ENCODE results near the gene SLC40A1.

SLC40A1 gene

DNA sequence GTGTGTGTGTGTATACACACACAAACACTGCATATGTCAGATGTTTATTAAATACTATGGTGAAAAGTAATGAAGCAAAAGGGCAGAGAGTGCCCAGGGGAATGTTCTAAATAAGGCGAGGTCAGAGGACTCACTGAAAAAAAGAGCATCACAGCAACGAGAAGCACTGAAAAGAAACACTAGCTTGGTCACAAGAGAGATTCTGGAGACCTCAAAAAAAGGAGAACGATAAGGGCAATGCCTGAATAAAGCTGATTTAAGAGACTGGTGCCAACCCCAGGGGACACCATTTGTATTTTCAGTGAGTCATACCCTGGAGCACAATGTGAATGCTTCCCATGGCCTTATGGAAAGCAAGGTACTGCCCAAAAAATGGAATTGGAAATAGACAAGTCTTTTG, 14.5 kb downstream of the SLC40A1 start:
- no peak overlapping the region for H3K4me3 ChIP-seq (ENCODE audit: low read length)
- TF ChIP-seq ZNF274 (IDR thresholded peaks at IDR 0.05; ENCODE audit: low read depth, low read length), result no peak

DNA sequence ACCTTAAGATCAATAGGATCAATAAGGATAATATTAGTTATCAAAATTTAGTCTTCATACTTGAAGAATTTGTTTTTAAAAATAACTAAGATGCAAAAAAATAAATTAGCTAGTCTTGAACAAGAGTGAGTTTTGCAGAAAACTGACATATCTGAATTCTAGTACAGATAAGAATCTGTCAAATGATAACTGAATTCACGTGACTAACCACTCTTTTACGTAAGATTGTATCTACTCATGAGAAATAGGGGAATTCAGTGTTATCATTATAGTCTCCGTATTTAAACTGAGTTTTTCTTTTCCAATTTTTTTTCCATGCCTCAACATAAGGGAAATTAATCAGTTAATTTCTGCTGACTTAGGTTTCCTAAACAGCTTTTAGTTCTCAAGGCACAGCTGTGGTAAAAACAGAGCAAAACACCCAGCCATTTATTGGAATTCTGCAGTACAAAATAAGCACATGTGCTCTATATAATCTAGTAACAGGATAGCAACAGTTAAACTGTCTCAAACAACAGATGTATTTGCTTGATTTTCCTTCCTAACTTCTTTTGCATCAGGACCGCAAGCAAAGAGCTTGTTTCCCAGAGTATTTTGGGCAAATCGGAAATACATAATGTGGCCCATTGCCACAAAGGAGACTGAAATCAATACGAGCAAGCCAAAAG, 19.1 kb downstream of the SLC40A1 start:
- no peak for TF ChIP-seq ZNF274 (IDR thresholded peaks at IDR 0.05; ENCODE audit: low read depth, low read length)
- no peak overlapping the region for H3K4me3 ChIP-seq (ENCODE audit: low read length)

DNA sequence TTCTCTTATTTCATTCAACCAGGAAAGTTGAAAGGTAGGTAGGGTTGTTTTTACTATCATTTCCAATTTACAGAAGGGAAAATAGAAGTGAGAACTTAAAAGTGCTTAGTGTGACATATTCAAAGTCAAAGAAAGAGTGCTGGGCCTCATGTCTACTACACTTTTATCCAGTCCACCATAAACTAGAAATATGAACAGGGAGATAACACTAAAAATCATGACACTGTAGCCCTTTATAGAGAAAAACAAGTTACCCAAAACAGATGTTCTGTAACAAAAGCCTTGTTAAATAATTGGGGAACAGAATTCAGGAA, 20.4 kb downstream of the SLC40A1 start:
- TF ChIP-seq ZNF274 (IDR thresholded peaks at IDR 0.05; ENCODE audit: low read depth, low read length), result no peak
- no peak overlapping the region for H3K4me3 ChIP-seq (ENCODE audit: low read length)

DNA sequence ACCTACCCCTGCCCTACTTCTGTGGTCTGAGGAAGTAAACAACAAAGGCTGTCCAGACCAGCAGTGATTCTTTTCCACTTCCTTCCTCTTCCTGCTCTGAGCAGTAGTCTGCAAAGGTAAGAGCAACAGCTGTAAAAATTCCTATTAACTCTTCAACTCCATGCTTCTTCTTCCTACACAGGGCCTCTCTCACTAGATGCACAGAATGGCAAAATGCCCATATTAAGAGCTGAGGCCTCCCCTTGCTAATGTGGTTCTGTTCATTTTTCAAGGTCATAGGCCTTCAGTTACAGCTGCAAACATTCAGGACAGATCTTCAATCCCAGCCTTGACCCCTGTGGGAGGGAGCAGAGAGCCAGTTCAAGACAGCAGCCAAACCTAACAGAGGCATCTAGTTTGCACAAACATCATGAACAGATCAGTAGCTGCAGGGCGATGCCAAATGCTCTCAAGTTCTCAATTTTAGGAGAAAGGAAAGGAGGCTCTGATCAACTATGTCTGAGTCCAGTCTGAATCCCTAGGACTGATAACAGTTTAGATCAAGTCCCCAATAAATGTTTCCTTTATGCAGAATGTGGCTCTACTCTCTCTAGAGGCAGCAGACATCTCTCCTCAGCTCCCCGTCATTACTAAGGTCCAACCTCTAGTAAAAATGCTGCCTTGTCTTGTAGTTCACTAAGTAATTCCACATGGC, 20.9 kb downstream of the SLC40A1 start:
- no peak for TF ChIP-seq ZNF274 (IDR thresholded peaks at IDR 0.05; ENCODE audit: low read depth, low read length)
- no peak overlapping the region for H3K4me3 ChIP-seq (ENCODE audit: low read length)

DNA sequence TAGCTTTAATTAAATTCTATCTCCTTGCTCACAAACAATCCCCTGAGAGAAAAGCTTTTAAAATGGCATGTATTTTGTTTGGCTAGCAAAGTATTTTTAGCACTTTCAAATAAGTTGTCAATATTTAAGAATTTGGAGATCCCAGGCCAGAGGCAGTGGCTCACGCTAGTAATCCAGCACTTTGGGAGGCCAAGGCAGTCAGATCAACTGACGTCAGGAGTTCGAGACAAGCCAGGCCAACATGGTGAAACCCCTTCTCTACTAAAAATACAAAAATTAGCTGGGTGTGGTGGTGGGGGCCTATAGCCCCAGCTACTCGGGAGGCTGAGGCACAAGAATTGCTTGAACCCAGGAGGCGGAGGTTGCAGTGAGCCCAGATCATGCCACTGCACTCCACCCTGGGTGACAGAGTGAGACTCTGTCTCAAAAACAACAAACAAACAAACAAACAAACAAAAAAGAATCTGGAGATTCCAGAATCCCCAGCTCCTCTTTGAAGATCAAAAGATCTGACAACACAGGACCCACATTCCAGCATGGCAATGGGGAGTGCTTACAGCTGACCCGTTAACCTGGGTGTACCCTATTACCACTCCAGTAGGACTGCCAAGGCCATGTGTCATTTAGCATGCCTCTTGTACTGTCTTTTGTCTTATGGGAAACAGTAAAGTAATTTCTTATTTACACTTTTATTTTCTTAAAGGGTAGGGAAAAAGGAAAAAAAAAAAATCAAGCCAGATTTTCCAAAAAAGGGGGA, 21.9 kb downstream of the SLC40A1 start:
- TF ChIP-seq ZNF274 (IDR thresholded peaks at IDR 0.05; ENCODE audit: low read depth, low read length), result no peak
- no peak overlapping the region for H3K4me3 ChIP-seq (ENCODE audit: low read length)

DNA sequence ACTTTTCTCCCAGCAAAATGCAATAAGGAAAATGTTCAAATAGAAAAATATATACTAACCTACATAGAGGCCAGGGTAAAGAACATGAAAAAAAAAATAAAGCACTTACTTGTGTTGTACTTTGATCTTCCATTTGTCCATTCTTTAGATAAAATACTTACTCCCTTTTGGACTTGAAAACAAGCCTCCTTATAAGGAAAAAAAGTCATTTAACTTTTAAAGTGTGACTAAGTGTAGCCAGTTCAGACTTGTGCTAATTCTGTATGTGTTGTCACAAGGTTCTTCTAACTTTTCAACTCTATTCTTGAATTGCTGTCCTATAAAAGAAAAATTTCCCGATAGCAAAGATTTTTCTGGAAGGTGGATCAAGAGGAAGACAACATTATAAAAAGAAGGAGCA, 23.2 kb downstream of the SLC40A1 start:
- no peak for TF ChIP-seq ZNF274 (IDR thresholded peaks at IDR 0.05; ENCODE audit: low read depth, low read length)
- no peak overlapping the region for H3K4me3 ChIP-seq (ENCODE audit: low read length)

DNA sequence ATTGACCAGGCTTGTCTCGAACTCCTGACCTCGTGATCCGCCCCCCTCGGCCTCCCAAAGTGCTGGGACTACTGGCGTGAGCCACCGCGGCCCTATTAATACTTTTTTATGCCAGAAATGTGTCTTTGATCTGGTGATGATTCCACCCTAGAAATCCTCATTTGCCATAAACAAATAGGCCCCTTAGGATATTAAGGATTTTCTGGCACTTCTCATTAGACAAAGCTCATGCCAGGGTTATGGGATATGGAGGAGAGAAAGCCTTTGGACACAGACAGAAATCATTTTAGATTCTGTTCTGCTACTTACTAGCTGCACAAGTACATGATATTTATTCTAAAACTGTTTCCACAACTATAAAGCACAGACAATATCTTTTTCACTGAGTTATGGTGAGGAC, 24.1 kb downstream of the SLC40A1 start:
- no peak overlapping the region for H3K4me3 ChIP-seq (ENCODE audit: low read length)
- TF ChIP-seq ZNF274 (IDR thresholded peaks at IDR 0.05; ENCODE audit: low read depth, low read length), result no peak

DNA sequence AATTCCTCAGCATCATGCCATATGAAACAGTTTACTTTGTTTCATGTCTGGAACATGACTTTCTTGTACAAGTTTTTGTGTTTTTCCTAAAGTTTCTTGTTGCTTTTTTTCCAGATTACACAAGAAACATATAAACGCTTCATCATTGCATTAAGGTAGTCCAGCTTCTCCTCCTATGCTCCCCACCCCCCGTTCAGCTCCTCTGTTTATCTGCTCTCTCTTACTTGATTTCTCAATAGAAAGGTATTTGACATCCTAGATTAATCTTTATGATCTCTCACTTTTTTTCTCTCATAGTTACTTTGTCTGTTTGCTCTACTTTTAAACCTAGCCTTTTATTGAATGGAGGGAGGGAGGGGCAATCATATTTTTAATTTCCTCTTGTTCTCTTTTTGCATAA, 25.4 kb downstream of the SLC40A1 start:
- no peak overlapping the region for H3K4me3 ChIP-seq (ENCODE audit: low read length)
- no peak for TF ChIP-seq ZNF274 (IDR thresholded peaks at IDR 0.05; ENCODE audit: low read depth, low read length)

DNA sequence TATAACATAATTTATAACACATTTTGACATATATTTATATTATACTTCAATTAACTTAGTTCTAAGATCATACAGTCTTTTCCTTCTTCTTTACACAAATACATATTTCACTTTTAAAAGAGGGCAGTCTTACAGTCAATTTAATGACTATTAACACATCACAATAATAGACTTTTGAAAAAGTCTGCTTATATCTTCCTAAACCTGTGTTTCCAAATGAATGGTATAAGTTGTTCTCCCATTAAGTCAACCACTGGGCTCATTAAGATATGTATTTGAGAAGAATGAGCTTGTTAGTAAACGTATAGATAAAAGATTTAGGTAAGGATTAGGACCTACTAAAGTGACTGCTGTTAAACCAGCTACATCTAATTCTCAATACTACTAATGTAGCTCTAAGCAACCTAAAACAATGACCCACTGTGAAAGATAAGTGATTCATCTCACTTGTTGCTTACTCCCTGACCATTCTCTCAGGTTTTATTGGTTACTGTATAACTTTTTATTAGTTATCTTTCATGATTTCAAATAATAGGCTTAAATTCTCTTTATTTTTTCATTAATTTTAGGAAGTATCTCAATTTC, 27.0 kb downstream of the SLC40A1 start:
- H3K4me3 ChIP-seq (ENCODE audit: low read length), result no peak overlapping the region
- no peak for TF ChIP-seq ZNF274 (IDR thresholded peaks at IDR 0.05; ENCODE audit: low read depth, low read length)

DNA sequence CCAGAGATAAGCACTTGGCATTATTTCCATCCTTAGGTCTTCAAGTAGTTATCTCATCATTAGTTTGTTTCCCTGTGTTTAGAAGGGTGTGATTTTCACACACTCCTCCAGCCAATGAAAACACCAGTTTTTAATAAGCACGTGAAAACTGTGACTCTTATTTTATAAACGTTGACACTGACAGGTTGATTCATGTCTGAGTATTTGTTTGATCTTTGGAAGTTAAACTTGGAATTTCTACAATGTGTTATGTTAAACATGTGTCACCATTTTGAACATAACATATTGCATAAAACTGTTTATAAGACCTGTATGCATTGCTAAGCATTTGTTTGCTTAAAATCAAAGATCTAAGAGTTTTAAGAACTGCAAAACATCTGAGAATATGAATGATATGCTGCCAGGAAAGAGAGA, 27.6 kb downstream of the SLC40A1 start:
- H3K4me3 ChIP-seq (ENCODE audit: low read length), result no peak overlapping the region
- no peak for TF ChIP-seq ZNF274 (IDR thresholded peaks at IDR 0.05; ENCODE audit: low read depth, low read length)

DNA sequence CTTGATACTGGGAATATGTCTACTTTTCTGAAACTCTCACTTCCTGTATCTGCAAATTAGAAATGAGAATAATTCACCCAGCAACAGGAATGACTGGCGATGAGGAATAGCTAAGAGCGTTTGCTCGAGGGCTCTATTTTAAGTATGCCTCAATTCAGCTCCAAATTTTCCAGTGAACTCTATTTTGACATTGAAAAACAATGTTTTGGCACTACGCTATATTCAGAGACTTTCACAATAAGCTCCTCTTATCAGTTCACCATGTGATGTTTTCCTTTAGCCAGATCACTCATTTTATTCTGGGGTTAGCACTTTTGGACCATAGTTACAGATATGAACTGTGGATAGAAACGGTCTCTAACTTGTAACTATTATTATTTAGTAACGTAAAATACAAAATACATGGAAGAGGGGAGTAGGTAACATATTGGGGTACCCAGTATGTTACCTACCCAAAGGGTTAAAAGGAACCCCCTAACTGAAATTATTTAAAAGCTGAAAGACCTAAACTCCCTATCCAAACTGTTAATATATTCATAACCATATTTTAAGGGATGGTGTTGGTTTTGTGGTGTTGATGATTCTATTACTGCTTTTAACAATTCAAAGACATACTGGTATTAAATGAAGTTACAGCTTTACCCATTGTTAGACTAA, 28.1 kb downstream of the SLC40A1 start:
- H3K4me3 ChIP-seq (ENCODE audit: low read length), result no peak overlapping the region
- TF ChIP-seq ZNF274 (IDR thresholded peaks at IDR 0.05; ENCODE audit: low read depth, low read length), result no peak

DNA sequence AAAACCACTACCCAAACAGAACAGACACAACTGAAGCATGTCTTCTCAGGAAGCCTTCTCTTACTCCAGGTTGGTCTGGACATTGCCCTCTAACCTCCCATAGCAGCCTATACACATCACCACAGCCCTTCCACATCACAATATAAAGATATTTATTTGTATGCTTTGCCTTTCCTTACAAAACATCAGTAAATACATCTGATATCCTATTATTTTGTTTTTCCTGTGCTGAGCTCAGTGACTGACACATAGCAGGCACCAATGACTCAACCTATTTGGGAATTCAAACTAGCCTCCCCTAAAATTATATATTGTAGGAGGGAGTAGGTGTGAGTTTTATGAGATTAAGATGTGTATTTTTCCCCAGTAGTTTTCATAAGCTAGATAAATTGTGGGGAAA, 28.8 kb downstream of the SLC40A1 start:
- TF ChIP-seq ZNF274 (IDR thresholded peaks at IDR 0.05; ENCODE audit: low read depth, low read length), result no peak
- no peak overlapping the region for H3K4me3 ChIP-seq (ENCODE audit: low read length)

DNA sequence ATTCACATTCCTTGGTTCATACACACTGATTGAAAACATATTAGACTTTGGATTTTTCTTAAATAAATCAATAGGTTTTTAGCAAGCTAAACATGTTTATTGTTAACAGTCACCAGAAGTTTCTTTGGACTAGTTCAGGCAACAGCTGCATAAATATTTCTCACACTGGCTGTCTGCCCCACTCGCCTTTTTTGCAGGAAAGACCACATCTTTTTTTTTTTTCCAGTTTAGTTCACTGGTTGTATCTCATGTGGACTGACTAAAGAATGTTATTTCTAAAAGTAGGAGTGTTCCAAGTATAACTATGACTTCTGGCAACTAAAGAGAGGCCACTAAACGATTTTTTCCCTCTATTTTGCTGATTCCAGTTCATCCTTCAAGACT, 31.1 kb downstream of the SLC40A1 start:
- no peak overlapping the region for H3K4me3 ChIP-seq (ENCODE audit: low read length)
- no peak for TF ChIP-seq ZNF274 (IDR thresholded peaks at IDR 0.05; ENCODE audit: low read depth, low read length)

DNA sequence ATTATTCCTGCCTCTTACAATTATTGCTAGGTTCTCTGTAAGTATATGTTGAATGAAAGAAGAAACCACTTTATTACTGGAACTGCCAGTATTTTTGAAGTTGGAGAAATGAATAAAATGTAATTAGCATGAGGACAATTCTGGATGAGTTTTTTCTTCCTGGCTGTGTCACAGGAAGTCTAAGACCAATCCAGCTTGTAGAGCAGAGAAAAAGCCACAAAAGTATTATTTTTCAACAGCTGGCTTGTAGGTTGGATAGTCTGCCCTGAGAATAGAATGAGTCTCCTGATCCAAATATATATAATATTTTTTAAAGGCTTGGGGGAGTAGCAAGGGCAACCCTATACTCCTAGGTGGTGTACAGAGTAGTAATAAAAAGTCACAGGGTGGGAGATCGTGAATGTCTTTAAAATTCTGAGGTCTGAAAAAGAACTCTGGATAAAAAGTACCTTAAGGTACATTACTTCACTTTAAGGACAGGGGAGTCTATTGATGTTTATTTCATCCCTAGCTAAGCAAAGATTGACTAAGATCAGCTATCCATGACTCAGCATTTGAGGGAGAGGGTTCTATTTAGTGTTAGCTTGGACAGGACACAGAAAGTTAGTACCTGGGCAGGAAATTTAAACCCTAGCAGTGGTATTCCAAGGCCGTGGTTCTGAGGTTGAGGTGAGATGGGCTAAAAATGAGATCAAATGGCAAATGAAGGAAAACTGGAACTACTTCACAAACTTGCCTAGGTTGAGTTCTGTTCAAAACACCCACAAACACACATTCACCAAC, 31.7 kb downstream of the SLC40A1 start:
- no peak for TF ChIP-seq ZNF274 (IDR thresholded peaks at IDR 0.05; ENCODE audit: low read depth, low read length)
- H3K4me3 ChIP-seq (ENCODE audit: low read length), result no peak overlapping the region

All from GM08714 (cell line).